Skeletal muscle tissue (tissue), 4 donors: ENCODE measurements around the gene TIMM13. TPM values are rescaled to one million over a fixed set of nuclear protein-coding genes. Genes with fewer than 3 reads are reported as not detected.
"Not testable (repeated sequence)": the region's sequence is repeated elsewhere in the genome, so short reads cannot be mapped to it uniquely, and the experiment has no call there.

ENCODE experiments used
- H3K27ac ChIP-seq: one replicate; pipeline ENCODE4 v1.7.0; 2013; ENCODE audit warnings: mild to moderate bottlenecking, low read depth, low read length, inconsistent platforms
- H3K27me3 ChIP-seq, 3 donors: one replicate each; pipeline ENCODE4 v1.7.0; 2013; ENCODE audit warnings: low read length in 3 of 3; ENCODE audit not compliant: control insufficient read depth in 3 of 3, insufficient read depth in 3 of 3
- H3K36me3 ChIP-seq, 3 donors: one replicate each; pipeline ENCODE4 v1.7.0; 2013; ENCODE audit warnings: low read length in 3 of 3; ENCODE audit not compliant: control insufficient read depth in 3 of 3, insufficient read depth in 3 of 3
- H3K4me1 ChIP-seq, 3 donors: one replicate each; pipeline ENCODE4 v1.7.0; 2013; ENCODE audit warnings: low read length in 3 of 3, mild to moderate bottlenecking in 3 of 3; ENCODE audit not compliant: control insufficient read depth in 3 of 3, insufficient read depth in 3 of 3
- H3K4me3 ChIP-seq, 3 donors: one replicate each; pipeline ENCODE4 v1.7.0; 2013; ENCODE audit warnings: low read length in 3 of 3
- H3K9ac ChIP-seq, 3 donors: one replicate each; pipeline ENCODE4 v1.7.0; 2013; ENCODE audit warnings: low read length in 3 of 3, mild to moderate bottlenecking in 3 of 3, moderate library complexity in 2 of 3, low read depth in 1 of 3
- H3K9me3 ChIP-seq, 3 donors: one replicate each; pipeline ENCODE4 v1.7.0; 2013; ENCODE audit warnings: low read length in 3 of 3; ENCODE audit not compliant: control insufficient read depth in 3 of 3
- total RNA-seq: library from RNA; depleted of rRNA; stranded (reverse); fragments of >200 nt; gene quantifications from one replicate; pipeline ENCODE4 v1.2.3, GENCODE V29; 2014
- donor health status: Osteomylitis.

The TIMM13 gene
- total RNA-seq, 1 donor from 2014 or later, result 29.7 TPM

DNA sequence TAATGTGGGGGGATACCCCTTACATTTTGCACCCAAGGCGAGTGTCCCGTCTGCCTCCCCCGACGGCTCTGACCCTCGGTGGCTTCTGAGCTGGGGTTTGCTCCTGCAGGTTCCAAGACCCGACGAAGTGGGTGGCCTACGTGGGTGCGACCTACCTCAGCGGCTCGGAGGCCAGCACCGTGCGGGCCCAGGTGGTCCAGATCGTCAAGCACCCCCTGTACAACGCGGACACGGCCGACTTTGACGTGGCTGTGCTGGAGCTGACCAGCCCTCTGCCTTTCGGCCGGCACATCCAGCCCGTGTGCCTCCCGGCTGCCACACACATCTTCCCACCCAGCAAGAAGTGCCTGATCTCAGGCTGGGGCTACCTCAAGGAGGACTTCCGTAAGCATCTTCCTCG is 19.1 kb downstream of the TIMM13 start:
- Histone ChIP-seq H3K4me3 (no peak overlapping the region), H3K9me3 (peaks cover 0 to 2% (median 0%) of the 10 kb centered on the region in 3 donors), H3K27ac (no peak overlapping the region), H3K9ac (no peak overlapping the region), H3K36me3 (no peaks in the 10 kb centered on the region), H3K27me3 (peaks cover 13 to 24% (median 15%) of the 10 kb centered on the region in 3 donors), H3K4me1 (no peaks in the 10 kb centered on the region)

DNA sequence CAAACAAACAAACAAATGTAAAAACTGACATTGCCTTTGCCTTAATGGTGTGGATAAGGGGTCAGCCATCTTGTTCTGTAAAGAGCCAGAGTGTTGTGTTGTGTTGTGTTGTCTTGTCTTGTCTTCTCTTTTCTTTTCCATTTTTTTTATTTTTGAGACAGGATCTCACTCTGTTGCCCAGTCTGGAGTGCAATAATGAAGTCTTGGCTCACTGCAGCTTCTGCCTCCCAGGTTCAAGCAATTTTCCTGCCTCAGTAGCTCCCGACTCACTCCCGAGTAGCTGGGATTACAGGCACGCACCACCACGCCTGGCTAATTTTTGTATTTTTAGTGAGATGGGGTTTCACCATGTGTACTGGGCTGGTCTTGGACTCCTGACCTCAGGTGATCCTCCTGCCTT is 27.8 kb downstream of the TIMM13 start:
- Histone ChIP-seq H3K9ac (no peak overlapping the region), H3K36me3 (no peaks in the 10 kb centered on the region), H3K27me3 (peaks cover 3 to 11% (median 5%) of the 10 kb centered on the region in 3 donors), H3K4me1 (peaks cover 0 to 5% (median 0%) of the 10 kb centered on the region in 3 donors), H3K4me3 (no peak overlapping the region), H3K9me3 (no peaks in the 10 kb centered on the region), H3K27ac (no peak overlapping the region)

DNA sequence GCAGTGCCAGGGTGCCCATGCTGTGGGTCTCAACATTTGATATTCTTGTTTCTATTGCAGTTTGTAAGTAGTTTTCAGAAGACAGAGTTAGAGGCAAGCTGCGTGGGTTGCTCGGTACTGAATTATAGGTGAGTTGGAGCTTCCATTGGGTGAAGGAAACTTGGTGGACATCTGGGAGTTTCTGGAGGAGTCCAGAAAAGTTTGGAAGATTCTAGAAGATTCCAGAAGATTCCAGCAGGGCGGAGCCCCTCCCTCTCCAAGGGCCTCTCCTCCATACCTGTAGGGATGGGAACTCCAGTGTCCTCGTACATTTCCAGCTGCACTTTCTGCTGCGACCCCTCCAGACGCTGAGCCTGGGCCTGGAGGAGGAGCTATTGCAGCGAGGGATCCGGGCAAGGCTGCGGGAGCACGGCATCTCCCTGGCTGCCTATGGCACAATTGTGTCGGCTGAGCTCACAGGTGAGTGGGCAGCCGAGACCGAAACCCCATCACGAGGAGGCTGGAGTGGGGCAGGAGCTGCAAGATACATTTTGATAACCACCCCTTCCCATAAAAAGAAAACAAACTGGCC is 28.6 kb downstream of the TIMM13 start:
- H3K27me3 ChIP-seq, result peaks cover 3 to 13% (median 5%) of the 10 kb centered on the region in 3 donors
- H3K4me3 ChIP-seq, result no peak overlapping the region
- H3K9me3 ChIP-seq, result no peaks in the 10 kb centered on the region
- H3K9ac ChIP-seq, result no peak overlapping the region
- H3K36me3 ChIP-seq, result no peaks in the 10 kb centered on the region
- H3K27ac ChIP-seq, result no peak overlapping the region
- peaks cover 0 to 5% (median 0%) of the 10 kb centered on the region in 3 donors for H3K4me1 ChIP-seq

DNA sequence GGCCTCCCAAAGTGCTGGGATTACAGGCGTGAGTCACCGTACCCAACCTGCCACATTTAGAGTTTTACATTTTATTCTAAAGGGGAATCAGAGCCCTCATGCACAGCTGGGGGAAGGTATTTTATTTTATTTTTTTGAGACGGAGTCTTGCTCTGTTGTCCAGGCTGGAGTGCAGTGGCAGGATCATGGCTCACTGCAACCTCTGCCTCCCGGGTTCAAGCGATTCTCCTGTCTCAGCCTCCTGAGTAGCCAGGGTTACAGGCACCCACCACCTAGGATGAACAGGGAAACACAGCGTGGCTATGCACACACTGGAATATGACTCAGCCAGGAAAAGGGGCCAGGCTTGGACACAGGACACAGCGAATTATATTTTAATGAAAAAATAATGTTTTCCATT is 30.2 kb downstream of the TIMM13 start:
- not testable (repeated sequence) for H3K27ac ChIP-seq, H3K9me3 ChIP-seq, H3K36me3 ChIP-seq, H3K4me1 ChIP-seq, H3K9ac ChIP-seq, H3K4me3 ChIP-seq
- peaks cover 3 to 13% (median 5%) of the 10 kb centered on the region in 3 donors for H3K27me3 ChIP-seq

GRCh38 chr19:2395293-2395829 is 32.0 kb downstream of the TIMM13 start:
- not testable (repeated sequence) for H3K4me1 ChIP-seq, H3K4me3 ChIP-seq, H3K36me3 ChIP-seq, H3K27ac ChIP-seq, H3K9me3 ChIP-seq, H3K9ac ChIP-seq
- peaks cover 3 to 13% (median 5%) of the 10 kb centered on the region in 3 donors for H3K27me3 ChIP-seq

DNA sequence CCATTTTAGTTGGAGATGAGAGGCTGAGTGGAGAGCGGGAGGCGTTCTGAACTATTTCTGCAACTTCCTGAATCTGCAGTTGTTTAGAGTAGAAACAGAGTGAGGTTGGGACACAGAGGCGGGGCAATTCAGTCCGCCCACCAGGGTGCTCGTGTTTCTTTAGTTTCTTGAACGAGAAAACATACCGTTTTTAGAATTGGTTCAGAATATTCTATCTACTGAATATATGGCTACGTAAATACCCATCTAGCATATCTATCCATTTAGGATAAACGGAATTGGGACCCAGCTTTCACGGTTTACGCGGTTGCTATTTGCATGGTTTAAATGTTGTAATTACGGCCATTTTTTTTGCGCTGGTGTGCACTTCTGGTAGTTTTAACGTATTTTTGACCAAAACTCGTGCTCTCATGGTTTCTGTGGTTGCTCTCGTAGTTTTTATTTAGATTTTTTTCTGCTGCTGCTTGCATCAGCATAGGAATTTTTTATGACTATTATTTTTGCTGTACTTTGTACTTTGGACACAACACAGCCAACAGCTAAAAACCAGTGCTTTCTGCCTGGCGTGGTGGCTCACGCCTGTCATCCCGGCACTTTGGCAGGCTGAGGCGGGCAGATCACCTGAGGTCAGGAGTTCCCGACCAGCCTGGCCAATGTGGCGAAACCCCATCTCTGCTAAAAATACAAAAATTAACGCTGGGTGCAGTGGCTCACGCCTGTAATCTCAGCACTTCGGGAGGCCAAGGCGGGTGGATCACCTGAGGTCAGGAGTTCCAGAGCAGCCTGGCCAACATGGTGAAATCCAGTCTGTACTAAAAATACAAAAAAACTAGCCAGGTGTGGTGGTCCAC is 32.7 kb downstream of the TIMM13 start:
- no peaks in the 10 kb centered on the region for H3K9me3 ChIP-seq
- no peak overlapping the region for H3K27ac ChIP-seq
- no peak overlapping the region for H3K9ac ChIP-seq
- H3K36me3 ChIP-seq, result no peaks in the 10 kb centered on the region
- H3K27me3 ChIP-seq, result peaks cover 3 to 15% (median 7%) of the 10 kb centered on the region in 3 donors
- H3K4me1 ChIP-seq, result peaks cover 0 to 5% (median 0%) of the 10 kb centered on the region in 3 donors
- peak overlapping the region in 1 of 3 donors; percentile 23 for H3K4me3 ChIP-seq

- Histone ChIP-seq H3K9me3 (no peaks in the 10 kb centered on the region), H3K27ac (no peak overlapping the region), H3K4me3 (no peak overlapping the region), H3K9ac (no peak overlapping the region), H3K36me3 (no peaks in the 10 kb centered on the region), H3K27me3 (peaks cover 3 to 17% (median 10%) of the 10 kb centered on the region in 3 donors), H3K4me1 (peaks cover 0 to 5% (median 0%) of the 10 kb centered on the region in 3 donors)
Observed at GRCh38 chr19:2394054-2394441, 33.3 kb downstream of the TIMM13 start.

DNA sequence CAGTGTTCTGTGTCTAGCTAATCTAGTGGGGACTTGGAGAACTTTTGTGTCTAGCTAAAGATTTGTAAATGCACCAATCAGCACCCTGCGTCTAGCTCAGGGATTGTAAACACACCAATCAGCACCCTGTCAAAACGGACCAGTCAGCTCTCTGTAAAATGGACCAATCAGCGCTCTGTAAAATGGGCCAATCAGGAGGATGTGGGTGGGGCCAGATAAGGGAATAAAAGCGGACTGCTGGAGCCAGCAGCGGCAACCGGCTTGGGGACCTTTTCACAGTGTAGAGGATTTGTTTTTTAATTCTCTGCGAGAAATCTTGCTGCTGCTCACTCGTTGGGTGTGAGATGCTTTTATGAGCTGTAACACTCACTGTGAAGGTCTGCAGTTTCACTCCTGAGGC is 34.5 kb downstream of the TIMM13 start:
- H3K9ac ChIP-seq, H3K36me3 ChIP-seq, H3K4me1 ChIP-seq, H3K27ac ChIP-seq, H3K4me3 ChIP-seq, H3K9me3 ChIP-seq: not testable (repeated sequence)
- peaks cover 3 to 18% (median 10%) of the 10 kb centered on the region in 3 donors for H3K27me3 ChIP-seq

DNA sequence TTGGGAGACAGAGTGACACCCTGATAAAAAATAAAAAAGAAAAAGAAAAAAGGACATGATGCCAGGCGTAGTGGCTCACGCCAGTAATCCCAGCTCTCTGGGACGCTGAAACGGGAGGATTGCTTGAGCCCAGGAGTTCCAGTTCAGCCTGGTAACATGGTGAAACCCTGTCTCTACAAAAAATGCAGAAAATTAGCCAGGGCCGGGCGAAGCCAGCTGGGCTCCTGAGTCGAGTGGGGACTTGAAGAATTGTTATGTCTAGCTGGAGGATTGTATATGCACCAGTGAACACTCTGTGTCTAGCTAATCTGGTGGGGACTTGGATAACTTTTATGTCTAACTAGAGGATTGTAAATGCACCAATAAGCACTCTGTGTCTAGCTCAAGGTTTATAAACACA is 35.0 kb downstream of the TIMM13 start:
- H3K27ac ChIP-seq, result no peak overlapping the region
- H3K36me3 ChIP-seq, result no peaks in the 10 kb centered on the region
- H3K9me3 ChIP-seq, result no peaks in the 10 kb centered on the region

More for the DNA sequence above, 35.0 kb downstream of the TIMM13 start:
- no peak overlapping the region for H3K4me3 ChIP-seq
- no peak overlapping the region for H3K9ac ChIP-seq
- H3K27me3 ChIP-seq, result peaks cover 8 to 23% (median 10%) of the 10 kb centered on the region in 3 donors
- H3K4me1 ChIP-seq, result peaks cover 0 to 5% (median 0%) of the 10 kb centered on the region in 3 donors
